GM21528 (cell line): Measurements from ENCODE around the gene WBP11.
A peak's percentile ranks its signal among the peaks of the same experiment; 100 is the strongest.
"Not testable (repeated sequence)": the region's sequence is repeated elsewhere in the genome, so short reads cannot be mapped to it uniquely, and the experiment has no call there.

Source experiments
- ATAC-seq: cut with Tn5 transposase; IDR thresholded peaks from one replicate; pipeline ENCODE4 v1.9.1; 2021; ENCODE audit warnings: mild to moderate bottlenecking, moderate library complexity; ENCODE audit not compliant: unreplicated experiment, low FRiP score

Gene WBP11

GRCh38 chr12:14774074-14774905, 29.0 kb downstream of the WBP11 start:
- ATAC-seq, result peak; percentile 53

GRCh38 chr12:14773685-14774073, 29.6 kb downstream of the WBP11 start:
- ATAC-seq, result peak; percentile 7

- ATAC-seq, result no peak
These were observed 30.3 kb downstream of the WBP11 start for GRCh38 chr12:14772946-14773345.

GRCh38 chr12:14771651-14772137, 31.6 kb downstream of the WBP11 start:
- ATAC-seq, result no peak

- peak; percentile 31 for ATAC-seq
These were observed 32.5 kb downstream of the WBP11 start for GRCh38 chr12:14770496-14771461.

DNA sequence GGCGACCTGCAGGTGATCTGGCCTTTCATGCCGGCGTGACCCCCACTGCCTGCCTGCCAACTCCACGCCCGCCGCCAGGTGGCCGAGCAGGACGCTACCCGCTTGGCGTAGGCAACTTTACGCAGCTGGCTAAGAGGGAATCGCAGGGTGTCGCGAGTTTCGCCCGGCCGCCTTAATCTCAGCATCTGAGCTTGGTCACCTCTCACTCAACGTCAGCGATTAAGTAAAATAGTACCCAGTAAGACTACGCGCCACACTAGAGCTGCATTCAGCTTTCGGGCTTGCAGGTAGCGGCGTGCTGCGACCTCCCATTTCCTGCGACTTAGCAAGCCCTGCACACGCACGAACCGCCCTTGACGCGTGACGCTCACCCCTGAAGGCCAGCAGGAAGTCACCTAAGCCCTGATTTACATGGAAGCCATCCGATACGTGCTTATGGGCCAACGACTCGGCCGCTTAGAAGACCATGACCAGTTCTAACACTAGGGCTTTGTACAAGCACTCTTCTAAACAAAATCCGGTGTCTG, 33.2 kb downstream of the WBP11 start:
- peak; percentile 47 for ATAC-seq

DNA sequence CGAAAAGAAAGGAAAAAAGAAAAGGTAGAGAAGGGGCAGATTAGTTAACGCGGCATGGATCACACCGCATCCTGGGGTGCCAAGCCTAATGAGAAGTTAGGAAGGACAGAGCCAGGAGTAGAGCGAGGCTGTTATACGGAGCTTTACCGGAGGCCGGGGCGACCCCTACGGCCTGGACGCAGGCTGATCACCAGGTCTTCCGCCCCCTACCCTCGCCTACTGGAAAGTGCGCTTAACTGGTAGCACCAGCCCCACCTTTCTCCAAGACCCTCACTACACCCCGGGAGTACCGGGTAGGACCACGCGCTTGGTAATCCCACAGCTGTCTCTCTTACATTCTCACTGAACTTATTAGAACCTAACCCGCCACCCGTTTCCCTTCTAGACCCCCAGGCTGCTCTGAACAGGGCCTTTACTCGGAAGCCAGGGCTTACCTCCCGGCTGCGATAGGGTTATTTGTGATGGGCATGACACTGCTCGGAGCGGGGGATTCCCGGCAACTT, 33.8 kb downstream of the WBP11 start:
- peak; percentile 2 for ATAC-seq

- ATAC-seq, result no peak
These were observed 34.4 kb downstream of the WBP11 start for GRCh38 chr12:14768823-14769405.

GRCh38 chr12:14767617-14768016, 35.7 kb downstream of the WBP11 start:
- ATAC-seq, result no peak

- no peak for ATAC-seq
These were observed 36.5 kb downstream of the WBP11 start for GRCh38 chr12:14766649-14767215.

DNA sequence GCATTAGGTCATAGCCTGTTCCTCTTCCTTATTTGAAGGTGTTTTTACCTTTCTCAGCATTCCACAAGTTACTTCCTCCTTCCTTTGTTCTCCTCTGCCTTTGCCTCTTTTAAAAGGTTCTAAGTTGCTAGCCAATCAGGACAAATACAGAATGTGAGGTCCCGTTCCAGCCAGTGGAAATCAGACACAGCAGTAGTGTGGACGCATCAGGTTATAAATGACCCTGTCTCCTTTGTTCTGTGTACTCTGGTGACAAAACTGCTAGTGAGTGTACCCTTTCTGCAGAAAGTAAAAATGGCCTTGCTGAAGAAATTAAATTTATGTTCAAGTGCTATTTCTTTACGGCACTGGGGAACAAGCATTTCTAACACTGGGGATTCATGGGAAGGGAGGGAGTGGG, 37.3 kb downstream of the WBP11 start:
- ATAC-seq, result not testable (repeated sequence)

DNA sequence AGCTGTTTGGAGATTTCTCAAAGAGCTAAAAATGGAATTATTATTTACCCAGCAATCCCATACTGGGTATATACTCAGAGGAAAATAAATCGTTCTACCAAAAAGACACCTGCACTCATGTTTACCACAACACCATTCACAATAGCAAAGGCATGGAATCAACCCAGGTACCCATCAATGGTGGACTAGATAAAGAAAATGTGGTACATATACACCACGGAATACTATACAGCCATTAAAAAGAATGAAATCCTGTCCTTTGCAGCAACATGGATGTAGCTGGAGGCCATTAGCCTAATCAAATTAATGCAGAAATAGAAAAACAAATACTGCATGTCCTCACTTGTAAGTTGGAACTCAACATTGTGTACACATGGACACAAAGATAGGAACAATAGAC, 37.9 kb downstream of the WBP11 start:
- no peak for ATAC-seq

DNA sequence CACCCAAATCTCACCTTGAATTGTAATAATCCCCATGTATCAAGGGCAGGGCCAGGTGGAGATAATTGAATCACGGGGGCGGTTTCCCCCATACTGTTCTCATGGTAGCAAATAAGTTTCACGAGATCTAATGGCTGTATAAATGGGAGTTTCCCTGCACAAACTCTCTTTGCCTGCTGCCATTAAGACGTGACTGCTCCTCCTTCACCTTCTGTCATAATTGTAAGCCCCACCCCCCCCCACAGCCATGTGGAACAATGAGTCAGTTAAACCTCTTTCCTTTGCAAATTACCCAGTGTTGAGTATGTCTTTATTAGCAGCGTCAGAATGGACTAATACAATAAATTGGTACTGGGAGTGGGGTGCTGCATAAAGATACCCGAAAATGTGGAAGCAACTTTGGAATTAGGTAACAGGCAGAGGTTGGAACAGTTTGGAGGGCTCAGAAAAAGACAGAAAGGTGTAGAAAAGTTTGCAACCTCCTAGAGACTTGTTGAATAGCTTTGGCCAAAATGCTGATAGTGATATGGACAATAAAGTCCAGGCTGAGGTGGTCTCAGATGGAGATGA, 43.5 kb downstream of the WBP11 start:
- ATAC-seq, result not testable (repeated sequence)

- no peak for ATAC-seq
These were observed 46.7 kb downstream of the WBP11 start for GRCh38 chr12:14756334-14757143.

DNA sequence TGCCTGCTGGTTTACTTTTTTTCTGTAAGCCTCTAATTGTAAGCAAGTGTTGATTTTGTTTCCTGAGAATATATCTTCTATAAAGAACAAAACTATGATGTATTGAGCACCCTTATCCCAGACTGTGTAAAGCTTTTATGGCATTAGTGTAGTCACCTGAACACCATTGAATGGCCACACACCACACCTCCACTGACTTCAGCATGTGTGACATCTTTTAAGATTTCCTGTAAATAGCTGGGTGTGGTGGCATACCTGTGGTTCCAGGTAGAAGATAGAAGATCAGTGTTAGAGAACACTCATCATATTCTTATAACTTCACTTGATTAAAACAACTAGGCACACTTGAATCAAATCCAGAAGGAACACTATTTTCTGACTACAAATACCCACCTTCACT, 51.3 kb downstream of the WBP11 start:
- no peak for ATAC-seq

DNA sequence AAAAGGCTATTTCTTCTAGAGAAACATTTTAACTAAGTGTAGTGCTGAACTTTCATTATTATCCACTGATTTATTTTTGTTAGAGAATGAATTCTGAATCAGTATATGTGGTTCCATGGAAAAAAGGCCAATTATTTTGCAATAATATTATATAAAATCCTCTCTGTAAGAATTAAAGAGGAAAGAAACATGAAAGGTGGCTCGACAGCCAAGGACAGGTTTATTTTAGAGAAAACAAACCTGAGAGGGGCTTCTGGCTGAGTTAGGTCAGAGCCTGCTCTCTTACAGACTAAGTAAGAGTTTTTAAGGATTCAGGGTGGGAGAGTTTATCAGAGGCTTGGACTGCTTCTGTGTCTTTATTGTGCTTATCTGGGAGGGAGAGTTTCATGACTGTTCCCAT, 60.2 kb downstream of the WBP11 start:
- ATAC-seq, result no peak

DNA sequence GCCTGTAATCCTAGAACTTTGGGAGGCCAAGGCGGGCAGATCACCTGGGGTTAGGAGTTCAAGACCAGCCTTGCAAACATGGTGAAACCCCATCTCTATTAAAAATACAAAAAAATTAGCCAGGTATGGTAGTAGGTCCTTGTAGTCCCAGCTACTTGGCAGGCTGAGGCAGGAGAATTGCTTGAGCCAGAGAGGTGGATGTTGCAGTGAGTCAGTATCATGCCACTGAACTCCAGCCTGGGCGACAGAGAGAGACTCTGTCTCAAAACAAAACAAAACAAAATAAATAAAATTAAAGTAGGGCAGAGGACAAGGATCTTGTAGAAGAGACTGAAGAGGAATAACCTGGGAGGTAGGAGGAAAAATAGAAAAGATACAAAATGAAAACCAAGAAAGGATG, 61.3 kb downstream of the WBP11 start:
- ATAC-seq, result no peak

GRCh38 chr12:14741153-14741552, 62.1 kb downstream of the WBP11 start:
- ATAC-seq, result no peak

- ATAC-seq, result not testable (repeated sequence)
These were observed 66.8 kb downstream of the WBP11 start for GRCh38 chr12:14736441-14736840.
